Fibroblast of villous mesenchyme (primary cell): ENCODE measurements around the gene CPSF4. TPM values are rescaled to one million over a fixed set of nuclear protein-coding genes. Genes with fewer than 3 reads are reported as not detected.

Experiments used
- DNase-seq: peaks from one replicate; pipeline ENCODE4 v3.0.0-alpha.2; 2010; ENCODE audit warnings: low read depth
- H3K4me3 ChIP-seq: 2 replicates; pipeline ENCODE4 v1.5.1; 2011; ENCODE audit warnings: low read depth, mild to moderate bottlenecking, low read length
- total RNA-seq: library from RNA; depleted of rRNA; stranded (reverse); fragments of >200 nt; gene quantifications from 2 replicates; pipeline ENCODE4 v1.2.3, GENCODE V29; 2012
- TF ChIP-seq, protein P1 (sequence below): IDR thresholded peaks from 2 replicates; pipeline ENCODE4 v1.5.1; 2012; ENCODE audit warnings: low read depth, mild to moderate bottlenecking, low read length; ENCODE audit not compliant: insufficient read depth

Gene CPSF4
- total RNA-seq, 1 donor: 38.4 TPM

- TF ChIP-seq, protein P1, sequence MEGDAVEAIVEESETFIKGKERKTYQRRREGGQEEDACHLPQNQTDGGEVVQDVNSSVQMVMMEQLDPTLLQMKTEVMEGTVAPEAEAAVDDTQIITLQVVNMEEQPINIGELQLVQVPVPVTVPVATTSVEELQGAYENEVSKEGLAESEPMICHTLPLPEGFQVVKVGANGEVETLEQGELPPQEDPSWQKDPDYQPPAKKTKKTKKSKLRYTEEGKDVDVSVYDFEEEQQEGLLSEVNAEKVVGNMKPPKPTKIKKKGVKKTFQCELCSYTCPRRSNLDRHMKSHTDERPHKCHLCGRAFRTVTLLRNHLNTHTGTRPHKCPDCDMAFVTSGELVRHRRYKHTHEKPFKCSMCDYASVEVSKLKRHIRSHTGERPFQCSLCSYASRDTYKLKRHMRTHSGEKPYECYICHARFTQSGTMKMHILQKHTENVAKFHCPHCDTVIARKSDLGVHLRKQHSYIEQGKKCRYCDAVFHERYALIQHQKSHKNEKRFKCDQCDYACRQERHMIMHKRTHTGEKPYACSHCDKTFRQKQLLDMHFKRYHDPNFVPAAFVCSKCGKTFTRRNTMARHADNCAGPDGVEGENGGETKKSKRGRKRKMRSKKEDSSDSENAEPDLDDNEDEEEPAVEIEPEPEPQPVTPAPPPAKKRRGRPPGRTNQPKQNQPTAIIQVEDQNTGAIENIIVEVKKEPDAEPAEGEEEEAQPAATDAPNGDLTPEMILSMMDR: no peak
- peak overlapping the region; percentile 89 for H3K4me3 ChIP-seq
- DNase-seq: peak; percentile 22
These were observed 66.5 kb downstream of the CPSF4 start for GRCh38 chr7:99505324-99505662.

Other genes with a start within 250 kb of the CPSF4 start
- not detected in 2 replicates for gene KPNA7, start 230.8 kb upstream of the CPSF4 start, total RNA-seq
- not detected in 2 replicates for gene MYH16, start 166.1 kb upstream of the CPSF4 start, total RNA-seq
- 158 and 160 TPM in 2 replicates for gene ARPC1A, start 113.0 kb upstream of the CPSF4 start, total RNA-seq
- 186 and 241 TPM in 2 replicates for gene ARPC1B, start 64.2 kb upstream of the CPSF4 start, total RNA-seq
- gene PDAP1, start 30.3 kb upstream of the CPSF4 start, total RNA-seq: 34.5 and 38.0 TPM in 2 replicates
- 101 and 170 TPM in 2 replicates for gene BUD31, start 30.0 kb upstream of the CPSF4 start, total RNA-seq
- gene PTCD1, start 145 bp upstream of the CPSF4 start, total RNA-seq: 7.7 and 8.2 TPM in 2 replicates
- gene ATP5MF, start 27.2 kb downstream of the CPSF4 start, total RNA-seq: 190 and 573 TPM in 2 replicates
- gene ZNF789, start 33.9 kb downstream of the CPSF4 start, total RNA-seq: 9.3 and 11.7 TPM in 2 replicates
- 22.5 and 30.2 TPM in 2 replicates for gene ZNF394, start 61.3 kb downstream of the CPSF4 start, total RNA-seq
- gene ZKSCAN5, start 65.7 kb downstream of the CPSF4 start, total RNA-seq: 11.6 and 17.7 TPM in 2 replicates
- gene FAM200A, start 113.2 kb downstream of the CPSF4 start, total RNA-seq: 5.5 and 9.5 TPM in 2 replicates
- gene ZNF655, start 119.7 kb downstream of the CPSF4 start, total RNA-seq: 75.7 and 88.5 TPM in 2 replicates
- 0.43 and 1.6 TPM in 2 replicates for gene TMEM225B, start 159.3 kb downstream of the CPSF4 start, total RNA-seq
- gene ZSCAN25, start 178.0 kb downstream of the CPSF4 start, total RNA-seq: 11.9 and 13.4 TPM in 2 replicates
- under 0.01 and 0.43 TPM in 2 replicates for gene CYP3A5, start 241.1 kb downstream of the CPSF4 start, total RNA-seq